Measurements from ENCODE around the gene LOXHD1. TPM values are rescaled to one million over a fixed set of nuclear protein-coding genes. Genes with fewer than 3 reads are reported as not detected.

LOXHD1 gene
- total and polyA plus RNA-seq, 2 of the 4 experiments (the other 2 are of a cell fraction): not detected

DNA sequence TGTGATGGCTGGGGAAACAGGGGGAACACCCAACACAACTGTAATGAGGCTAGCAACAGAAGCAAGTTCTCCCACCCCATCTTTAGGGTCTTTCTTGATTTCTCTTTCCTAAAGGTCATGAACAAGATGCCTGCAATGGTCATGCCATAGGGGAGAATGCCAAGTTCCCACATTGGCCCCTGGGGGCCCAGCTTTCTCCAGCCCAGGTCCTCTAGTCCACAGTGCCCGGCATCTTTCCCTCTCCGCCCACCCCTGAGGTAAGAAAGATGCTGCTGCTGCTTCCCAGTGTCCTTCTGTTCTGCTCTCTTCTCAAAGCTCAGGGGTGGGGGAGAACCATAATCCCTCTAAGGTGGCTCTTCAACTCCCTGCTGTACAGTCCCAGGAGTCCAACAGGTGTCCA lies 78.0 kb downstream of the LOXHD1 start:
- Histone ChIP-seq H3K9me3 (ENCODE audit: control insufficient read depth, insufficient read depth, low read length) (no peaks in the 10 kb centered on the region), H3K14ac (replicated peaks; ENCODE audit: low read depth, low read length) (no peak overlapping the region), H3K79me1 (ENCODE audit: low read depth in 1 of 2, low read length in 2 of 2) (no peaks in the 10 kb centered on the region), H4K91ac (ENCODE audit: insufficient read depth, low read depth, low read length) (no peak overlapping the region), H2BK5ac (ENCODE audit: low read depth, low read length, poor library complexity, severe bottlenecking) (no peak overlapping the region), H3K27ac (ENCODE audit: insufficient read depth, low read length) (no peak overlapping the region), H2BK120ac (ENCODE audit: low read depth, low read length) (no peak overlapping the region), H3K18ac (ENCODE audit: low read depth, low read length) (no peak overlapping the region), H4K20me1 (ENCODE audit: insufficient read depth, low read length) (no peaks in the 10 kb centered on the region), H3K27me3 (ENCODE audit: control insufficient read depth, insufficient read depth, low read length) (no peaks in the 10 kb centered on the region), H2AK5ac (ENCODE audit: low read depth, low read length) (no peak overlapping the region), H4K5ac (ENCODE audit: low read depth, low read length) (no peak overlapping the region), H3K4me1 (ENCODE audit: control insufficient read depth, insufficient read depth, low read length) (no peaks in the 10 kb centered on the region), H4K8ac (ENCODE audit: low read depth in 2 of 2, low read length in 2 of 2) (no peak overlapping the region), H3K23ac (ENCODE audit: low read depth, low read length) (no peak overlapping the region), H3K56ac (ENCODE audit: extremely low read depth, insufficient read depth, low read length) (no peak overlapping the region), H2BK20ac (ENCODE audit: low read depth, low read length) (no peak overlapping the region), H3K4me2 (ENCODE audit: low read depth, low read length) (no peak overlapping the region), H3K36me3 (ENCODE audit: control insufficient read depth, insufficient read depth, low read length) (no peaks in the 10 kb centered on the region), H3K4me3 (ENCODE audit: insufficient read depth, low read depth, low read length) (no peak overlapping the region), H2AK9ac (replicated peaks; ENCODE audit: low read depth, low read length, poor library complexity) (no peak overlapping the region), H2AFZ (replicated peaks; ENCODE audit: low read length, poor library complexity) (no peak overlapping the region), H2BK15ac (ENCODE audit: low read depth, low read length) (no peak overlapping the region), H3K9me1 (ENCODE audit: insufficient read depth, low read length) (no peaks in the 10 kb centered on the region), H3K4ac (ENCODE audit: low read depth, low read length) (no peak overlapping the region), H3K9ac (ENCODE audit: low read depth, low read length) (no peak overlapping the region)
- ATAC-seq (ENCODE audit: low read depth) (no peak), DNase-seq (no peak)
- intact Hi-C loops (cut with micrococcal nuclease): no loop called here
- dilution Hi-C loops (cut with HindIII; ENCODE audit: low sequenced_read_pairs, unreplicated experiment): no loop called here
- POLR2A ChIA-PET (ENCODE audit: unreplicated experiment): no interaction called here
- in situ Hi-C loops (cut with MboI; ENCODE audit: low sequenced_read_pairs): no loop called here
- WGBS, 2 experiments (ENCODE audit: extremely low coverage in 2 of 2, insufficient read length in 1 of 2): no CpG with 5 or more reads among the region's 2 CpGs
- CTCF ChIA-PET: no interaction called here
- no TSS peak for BruUV-seq (replicated peaks)
- TF ChIP-seq MAZ (IDR thresholded peaks at IDR 0.05; ENCODE audit: borderline replicate concordance, low read depth, low read length) (no peak), MXI1 (IDR thresholded peaks at IDR 0.05; ENCODE audit: borderline replicate concordance, low read depth, low read length) (no peak), POLR2A (IDR thresholded peaks at IDR 0.05; ENCODE audit: low read depth, low read length) (no peak), BHLHE40 (IDR thresholded peaks at IDR 0.05; ENCODE audit: low read depth, low read length) (no peak), RCOR1 (IDR thresholded peaks at IDR 0.05; ENCODE audit: insufficient replicate concordance, low read length) (no peak), CEBPB (IDR thresholded peaks at IDR 0.05; ENCODE audit: low read depth, low read length) (no peak), RFX5 (IDR thresholded peaks at IDR 0.05; ENCODE audit: low read depth, low read length) (no peak)
